HFF-Myc (cell line): Measurements from ENCODE around the gene TRMT44.

ENCODE experiments used
- DNase-seq: peaks from one replicate; pipeline ENCODE4 v3.0.0-alpha.2; 2011; ENCODE audit warnings: low read depth; ENCODE audit errors: extremely low read depth
- H3K4me3 ChIP-seq: replicated peaks from 2 replicates; pipeline ENCODE4 v1.5.1; 2011; ENCODE audit warnings: low read depth, mild to moderate bottlenecking, control low read depth, low read length
- TF ChIP-seq, protein P1 (sequence below): IDR thresholded peaks from 2 replicates; pipeline ENCODE4 v1.5.1; 2012; ENCODE audit warnings: mild to moderate bottlenecking, low read depth, low read length, control low read depth; ENCODE audit errors: missing control alignments

Gene TRMT44

DNA sequence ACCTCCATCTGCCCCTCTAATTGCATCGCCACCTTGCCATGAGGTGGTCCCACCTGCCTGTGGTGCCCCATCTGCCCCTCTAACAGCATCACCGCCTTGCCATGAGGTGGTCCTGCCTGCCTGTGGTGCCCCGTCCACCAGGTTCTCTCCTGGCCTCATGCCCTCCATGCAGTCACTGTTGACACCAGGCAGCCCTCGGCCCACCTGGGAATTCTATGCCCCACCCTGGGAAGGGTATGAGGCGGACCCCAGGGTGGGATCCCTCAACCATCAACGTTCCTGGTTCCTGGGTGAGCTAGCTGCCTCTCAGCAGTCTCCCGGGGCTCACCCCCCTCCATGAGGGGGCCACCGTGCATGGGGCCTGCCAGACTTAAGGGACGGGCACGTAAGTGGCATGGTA, 38.9 kb upstream of the TRMT44 start:
- H3K4me3 ChIP-seq = no peak overlapping the region
- no peak for DNase-seq
- TF ChIP-seq, protein P1, sequence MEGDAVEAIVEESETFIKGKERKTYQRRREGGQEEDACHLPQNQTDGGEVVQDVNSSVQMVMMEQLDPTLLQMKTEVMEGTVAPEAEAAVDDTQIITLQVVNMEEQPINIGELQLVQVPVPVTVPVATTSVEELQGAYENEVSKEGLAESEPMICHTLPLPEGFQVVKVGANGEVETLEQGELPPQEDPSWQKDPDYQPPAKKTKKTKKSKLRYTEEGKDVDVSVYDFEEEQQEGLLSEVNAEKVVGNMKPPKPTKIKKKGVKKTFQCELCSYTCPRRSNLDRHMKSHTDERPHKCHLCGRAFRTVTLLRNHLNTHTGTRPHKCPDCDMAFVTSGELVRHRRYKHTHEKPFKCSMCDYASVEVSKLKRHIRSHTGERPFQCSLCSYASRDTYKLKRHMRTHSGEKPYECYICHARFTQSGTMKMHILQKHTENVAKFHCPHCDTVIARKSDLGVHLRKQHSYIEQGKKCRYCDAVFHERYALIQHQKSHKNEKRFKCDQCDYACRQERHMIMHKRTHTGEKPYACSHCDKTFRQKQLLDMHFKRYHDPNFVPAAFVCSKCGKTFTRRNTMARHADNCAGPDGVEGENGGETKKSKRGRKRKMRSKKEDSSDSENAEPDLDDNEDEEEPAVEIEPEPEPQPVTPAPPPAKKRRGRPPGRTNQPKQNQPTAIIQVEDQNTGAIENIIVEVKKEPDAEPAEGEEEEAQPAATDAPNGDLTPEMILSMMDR = no peak

DNA sequence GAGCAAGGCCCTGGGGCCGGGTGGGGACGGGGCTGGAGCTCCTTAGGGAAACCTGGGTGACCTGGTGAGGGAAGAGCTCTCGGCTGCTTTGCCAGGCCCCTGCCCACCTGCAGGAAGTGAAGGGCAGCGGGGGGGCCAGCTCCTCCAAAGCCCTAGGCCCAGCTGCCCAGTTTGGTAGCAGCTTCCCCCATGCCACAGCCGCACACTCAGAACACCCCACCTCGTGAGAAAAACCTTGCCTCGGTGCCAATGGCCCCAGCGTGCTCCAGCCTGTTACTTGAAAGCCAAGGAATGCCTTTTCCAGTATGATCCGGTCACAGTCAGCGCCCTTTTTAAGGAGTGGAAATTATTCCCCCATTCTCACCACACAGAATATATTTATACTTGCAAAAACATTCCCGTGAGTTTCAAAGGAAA, 38.4 kb upstream of the TRMT44 start:
- H3K4me3 ChIP-seq = no peak overlapping the region
- TF ChIP-seq, protein P1 = no peak
- DNase-seq = no peak

DNA sequence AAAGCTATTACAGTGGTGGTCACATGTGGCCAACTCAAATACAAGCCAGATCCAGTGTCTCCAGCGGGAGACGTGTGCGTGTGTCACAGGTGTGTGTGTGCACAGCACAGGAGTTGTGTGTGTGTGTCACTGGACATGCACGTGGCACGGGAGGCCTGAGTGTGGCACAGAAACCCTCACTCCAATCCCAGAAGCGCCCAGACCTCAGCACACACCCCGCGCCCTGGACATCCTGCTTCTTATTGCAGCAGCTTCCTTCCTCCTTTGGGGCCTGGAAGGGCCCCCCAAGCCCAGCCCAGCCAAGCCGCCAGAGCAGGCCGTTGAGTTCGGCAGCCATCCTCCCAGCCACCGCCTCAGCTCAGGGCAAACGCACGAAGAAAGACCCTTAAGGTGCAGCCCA, 37.9 kb upstream of the TRMT44 start:
- no peak for DNase-seq
- no peak overlapping the region for H3K4me3 ChIP-seq
- TF ChIP-seq, protein P1 = no peak

DNA sequence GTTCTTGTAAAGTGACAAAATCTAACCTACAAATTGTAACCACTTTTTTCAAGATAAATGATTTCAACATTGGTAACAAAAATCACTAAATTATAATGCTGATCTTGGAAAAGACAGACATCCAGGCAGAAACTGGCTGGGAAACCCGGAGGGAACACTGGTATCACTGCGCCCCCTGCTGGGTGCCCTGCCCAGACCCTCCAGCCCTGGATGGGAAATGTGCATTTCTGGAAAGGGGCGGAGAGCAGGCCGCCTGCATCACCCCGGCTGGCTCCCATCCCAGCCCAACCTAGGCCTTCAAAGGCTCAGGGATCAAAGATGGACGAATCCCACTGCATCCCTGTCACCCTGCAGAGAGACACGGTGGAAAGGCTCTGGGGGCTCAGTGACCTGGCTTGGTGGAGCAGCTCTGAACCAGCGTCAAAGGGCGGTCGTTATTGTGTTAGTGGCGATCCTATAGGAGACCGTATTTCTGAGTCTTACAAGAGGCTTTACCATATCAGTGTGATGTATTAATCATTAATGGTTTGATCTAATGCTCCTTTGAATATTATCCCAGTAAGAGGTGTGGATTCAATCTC, 37.3 kb upstream of the TRMT44 start:
- TF ChIP-seq, protein P1 = peak; percentile 95
- H3K4me3 ChIP-seq = no peak overlapping the region
- peak; percentile 59 for DNase-seq

DNA sequence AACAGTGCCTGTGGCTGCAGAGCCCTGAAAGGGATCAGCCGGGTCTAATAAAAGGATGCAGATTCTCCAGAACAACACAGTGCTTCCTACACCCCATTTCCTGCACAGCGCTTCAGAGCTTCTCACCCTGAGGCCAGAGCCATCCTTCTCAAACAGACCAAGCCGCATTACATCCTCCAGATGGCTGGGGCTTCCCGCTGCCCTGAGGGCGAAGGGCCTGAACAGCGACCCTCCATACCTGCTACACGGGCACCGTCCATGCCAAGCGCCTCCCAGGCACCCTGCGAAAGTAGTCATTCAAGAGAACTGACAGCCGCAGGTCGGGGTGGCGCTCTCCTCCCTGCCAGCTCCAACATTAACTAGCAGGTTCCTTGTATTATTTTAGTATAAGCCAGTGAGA, 36.6 kb upstream of the TRMT44 start:
- no peak for DNase-seq

DNA sequence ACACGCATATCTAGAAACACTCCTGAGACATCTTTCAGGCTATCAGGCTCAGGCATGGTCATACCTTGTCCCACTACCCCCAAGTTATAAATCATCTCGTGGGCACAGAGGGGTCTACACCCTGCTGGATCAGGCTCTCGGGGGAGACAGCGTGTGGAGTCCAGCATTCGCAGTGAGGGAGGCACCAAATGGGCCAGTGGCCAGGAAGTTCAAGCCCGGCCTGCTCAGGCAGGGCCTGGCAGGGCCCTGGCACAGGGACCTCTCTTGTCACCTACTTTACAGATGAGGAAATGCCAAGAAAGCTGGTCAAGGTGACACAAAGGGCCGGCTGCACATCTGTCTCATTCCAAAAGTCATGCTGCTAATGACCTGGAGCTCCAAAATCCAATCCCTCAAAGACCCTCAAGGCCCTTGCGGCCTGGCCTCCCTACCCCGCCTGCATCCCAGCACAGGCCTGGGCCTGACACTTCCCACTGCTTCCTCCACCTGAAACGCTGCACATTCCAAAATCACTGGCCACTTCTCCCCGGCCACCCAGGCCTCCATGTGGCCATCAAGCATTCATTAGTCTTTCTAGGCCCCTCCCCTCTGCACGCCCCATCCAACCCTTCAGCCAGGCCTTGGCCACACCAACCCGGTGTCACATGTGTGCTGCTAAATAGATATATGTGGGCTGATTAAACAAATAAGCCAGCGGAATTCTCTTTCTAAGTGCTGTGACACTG, 35.6 kb upstream of the TRMT44 start:
- TF ChIP-seq, protein P1 = no peak
- DNase-seq = no peak
- H3K4me3 ChIP-seq = no peak overlapping the region

More for the DNA sequence above, 36.6 kb upstream of the TRMT44 start:
- no peak overlapping the region for H3K4me3 ChIP-seq
- TF ChIP-seq, protein P1 = no peak
